SK-N-SH (cell line): ENCODE measurements around the gene CCDC87.

Source experiments
- CTCF ChIP-seq: fragments of 200-600 bp; sonication (generic); IDR thresholded peaks from 2 replicates; pipeline ENCODE4 v1.6.1; 2017; ENCODE audit warnings: antibody characterized with exemption, mild to moderate bottlenecking, moderate library complexity
- FOXJ3 ChIP-seq: sonication (generic); formaldehyde crosslinking; IDR thresholded peaks from 2 replicates; pipeline ENCODE4 v1.5.1; 2020; ENCODE audit warnings: mild to moderate bottlenecking, missing genetic modification reagents
- RFX5 ChIP-seq: IDR thresholded peaks from 2 replicates; pipeline ENCODE4 v1.6.1; 2012; ENCODE audit warnings: mild to moderate bottlenecking, improper control_type of control experiment, low read length
- TEAD4 ChIP-seq: IDR thresholded peaks from 2 replicates; pipeline ENCODE4 v1.4.0; 2012; ENCODE audit warnings: mild to moderate bottlenecking, borderline replicate concordance; ENCODE audit not compliant: insufficient read depth

- TF ChIP-seq RFX5 (no peak), CTCF (no peak), TEAD4 (no peak), FOXJ3 (no peak)
Observed at GRCh38 chr11:66600219-66600618, 7.4 kb upstream of the CCDC87 start.
